Measurements from ENCODE around the gene CSNK1G3. TPM values are rescaled to one million over a fixed set of nuclear protein-coding genes. Genes with fewer than 3 reads are reported as not detected.

Gene CSNK1G3
- polyA plus RNA-seq, 2 of the 4 experiments (the other 2 are of a cell fraction): 24.0 to 50.9 TPM

GRCh38 chr5:123626051-123626450 is 114.1 kb downstream of the CSNK1G3 start:
- ChIA-PET CTCF (no interaction called here), POLR2A (no interaction called here)
- TF ChIP-seq RFX5 (IDR thresholded peaks at IDR 0.05) (no peak), SREBF2 (IDR thresholded peaks at IDR 0.05) (no peak), BCL3 (IDR thresholded peaks at IDR 0.05) (no peak), HMGXB4 (CRISPR knock-in tag; IDR thresholded peaks at IDR 0.05; ENCODE audit: borderline replicate concordance) (no peak), RAD21 (conservative IDR thresholded peaks at IDR 0.05 in 1 of 2, IDR thresholded peaks at IDR 0.05 in 1 of 2) (no peak)
- no peak for ATAC-seq
- H3K4me2 ChIP-seq: no peak overlapping the region
- no peak overlapping the region for H3K4me3 ChIP-seq
- H3K27ac ChIP-seq: no peak overlapping the region
- H3K9me3 ChIP-seq: peaks cover 44% of the 10 kb centered on the region
- no peak for FAIRE-seq
- WGBS (ENCODE audit: missing lambda C conversion rate): 10% methylated on average over 2 of the region's 2 CpGs
- DNase-seq (ENCODE audit: low read depth in 1 of 2, low spot score in 1 of 2): no peak
- H3K4me1 ChIP-seq: no peaks in the 10 kb centered on the region

- H3K9me3 ChIP-seq: peaks cover 40% of the 10 kb centered on the region
- DNase-seq (ENCODE audit: low read depth in 1 of 2, low spot score in 1 of 2): no peak
- no peak overlapping the region for H3K4me2 ChIP-seq
- ChIA-PET CTCF (no interaction called here), POLR2A (no interaction called here)
- H3K4me3 ChIP-seq: no peak overlapping the region
- H3K27ac ChIP-seq: no peak overlapping the region
- no peaks in the 10 kb centered on the region for H3K4me1 ChIP-seq
- FAIRE-seq: no peak
- WGBS (ENCODE audit: missing lambda C conversion rate): 66% methylated on average over 7 of the region's 10 CpGs
- TF ChIP-seq CEBPB (IDR thresholded peaks at IDR 0.05) (no peak), HMGXB4 (CRISPR knock-in tag; IDR thresholded peaks at IDR 0.05; ENCODE audit: borderline replicate concordance) (no peak), HOXB5 (CRISPR knock-in tag; IDR thresholded peaks at IDR 0.05) (no peak), SREBF2 (IDR thresholded peaks at IDR 0.05) (no peak), FOXS1 (CRISPR knock-in tag; IDR thresholded peaks at IDR 0.05) (no peak), ATOH8 (CRISPR knock-in tag; IDR thresholded peaks at IDR 0.05; ENCODE audit: low read depth) (no peak), BHLHE40 (IDR thresholded peaks at IDR 0.05; ENCODE audit: low read depth, low read length) (no peak), EHMT2 (IDR thresholded peaks at IDR 0.05; ENCODE audit: low read depth) (no peak), EHF (CRISPR knock-in tag; IDR thresholded peaks at IDR 0.05) (no peak), JUN (IDR thresholded peaks at IDR 0.05) (no peak), ELK1 (IDR thresholded peaks at IDR 0.05; ENCODE audit: low read depth, low read length) (no peak)
- peak; percentile 30 to 43; a peak in 4 of 6 replicates for ATAC-seq
Observed at GRCh38 chr5:123628860-123629544, 117.0 kb downstream of the CSNK1G3 start.

- H3K27ac ChIP-seq: no peak overlapping the region
- ATAC-seq: no peak
- no peak for FAIRE-seq
- H3K4me1 ChIP-seq: no peaks in the 10 kb centered on the region
- ChIA-PET POLR2A (no interaction called here), CTCF (no interaction called here)
- no peaks in the 10 kb centered on the region; the same call in 2 of the 3 replicates for H3K9me3 ChIP-seq
- no peak overlapping the region for H3K4me3 ChIP-seq
- H3K4me2 ChIP-seq: no peak overlapping the region
- WGBS (ENCODE audit: missing lambda C conversion rate): 52% methylated on average over 14 of the region's 21 CpGs
- no peak for DNase-seq (ENCODE audit: low read depth in 1 of 2, low spot score in 1 of 2)
- TF ChIP-seq ZSCAN20 (CRISPR knock-in tag; IDR thresholded peaks at IDR 0.05) (no peak), KDM5A (IDR thresholded peaks at IDR 0.05) (no peak), HOXB5 (CRISPR knock-in tag; IDR thresholded peaks at IDR 0.05) (no peak), PBX3 (IDR thresholded peaks at IDR 0.05) (no peak), GATA3 (IDR thresholded peaks at IDR 0.05; ENCODE audit: borderline replicate concordance) (no peak), BCL3 (IDR thresholded peaks at IDR 0.05) (no peak), NFE2L2 (conservative IDR thresholded peaks at IDR 0.05; ENCODE audit: low read length) (no peak), EHMT2 (IDR thresholded peaks at IDR 0.05; ENCODE audit: low read depth) (no peak), ATOH8 (CRISPR knock-in tag; IDR thresholded peaks at IDR 0.05; ENCODE audit: low read depth) (no peak)
Observed at GRCh38 chr5:123636006-123636405, 124.0 kb downstream of the CSNK1G3 start.

Data from A549 (cell line).